CD4-positive, alpha-beta T cell treated with Interleukin-21 for 1 hour (primary cell): ENCODE data around the gene MT1M.
"Not testable (repeated sequence)": the region's sequence is repeated elsewhere in the genome, so short reads cannot be mapped to it uniquely, and the experiment has no call there.

Experiments
- DNase-seq: peaks from one replicate; pipeline ENCODE4 v3.0.0-alpha.2; 2020

Gene MT1M

DNA sequence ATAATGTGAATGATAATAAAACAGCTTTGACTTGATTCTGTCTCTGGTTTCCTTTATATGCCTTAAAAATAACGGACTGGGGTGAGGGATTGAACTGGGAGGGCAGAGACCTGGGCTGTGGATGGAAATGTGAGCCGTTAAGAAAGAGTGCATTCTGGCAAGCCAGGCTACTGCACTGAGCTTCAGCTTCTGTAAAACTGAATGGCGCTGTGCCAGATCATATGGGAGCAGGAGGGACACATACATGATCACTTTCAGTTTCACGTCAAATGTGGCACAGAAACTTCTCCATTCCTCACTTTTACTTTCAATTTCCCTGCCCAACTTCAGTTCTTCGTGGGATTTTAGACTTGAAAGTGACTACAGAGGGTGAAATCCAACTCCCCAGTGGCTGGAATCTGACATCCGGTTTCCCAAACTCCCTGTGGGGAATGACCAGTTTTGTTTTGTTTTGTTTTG, 23.0 kb upstream of the MT1M start:
- peak; percentile 81 for DNase-seq

DNA sequence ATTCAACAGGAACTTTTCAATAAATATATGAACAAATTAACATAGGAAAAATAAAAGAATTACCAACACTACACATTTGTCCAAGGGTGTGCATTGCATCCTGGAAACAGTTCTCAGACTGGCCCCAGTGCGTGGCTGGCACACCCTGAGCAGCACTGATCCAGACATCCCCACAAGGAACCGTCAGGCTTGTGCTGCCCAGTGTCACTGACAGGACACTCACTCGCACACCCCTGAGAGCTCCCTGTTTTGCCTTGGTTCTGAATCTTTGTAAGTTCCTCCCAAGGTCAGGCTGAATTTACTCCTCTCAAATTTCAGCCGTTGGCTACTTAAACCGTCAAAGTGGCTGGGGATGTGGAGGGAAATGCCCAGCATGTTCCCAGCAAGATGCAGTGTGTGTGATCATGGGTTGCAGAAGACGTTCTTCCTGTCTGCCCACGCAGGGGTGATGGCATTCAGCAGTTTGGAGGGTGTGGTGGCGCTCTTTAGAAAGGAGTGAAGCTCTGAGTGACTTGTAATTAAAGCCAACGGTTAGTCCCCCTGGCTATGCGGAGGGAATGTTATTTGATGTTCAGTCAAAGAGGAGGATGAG, 22.3 kb upstream of the MT1M start:
- DNase-seq = peak; percentile 76

DNA sequence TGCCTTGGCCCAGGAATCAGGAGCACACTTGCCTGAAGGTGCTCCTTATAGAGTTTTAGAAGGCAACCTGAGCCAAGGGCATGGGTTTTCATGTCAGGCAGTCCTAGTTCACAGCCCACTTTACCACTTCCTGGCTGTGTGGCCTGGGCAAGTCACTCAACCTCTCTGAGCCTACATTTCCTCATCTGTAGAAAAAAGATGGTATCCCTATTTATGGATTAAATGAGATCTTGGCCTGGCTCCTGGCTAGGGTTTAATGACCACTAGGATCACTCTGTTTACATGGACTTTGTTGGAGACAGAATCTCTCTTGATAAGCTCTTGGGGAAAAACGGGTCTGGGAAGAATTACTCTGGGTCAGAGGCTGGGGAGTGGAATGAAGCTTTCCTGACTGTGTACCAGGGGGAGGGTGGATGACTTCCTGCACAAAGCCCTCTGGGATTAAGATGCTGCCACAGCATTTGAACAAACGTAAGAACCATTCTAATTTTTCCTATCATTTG, 21.8 kb upstream of the MT1M start:
- no peak for DNase-seq

DNA sequence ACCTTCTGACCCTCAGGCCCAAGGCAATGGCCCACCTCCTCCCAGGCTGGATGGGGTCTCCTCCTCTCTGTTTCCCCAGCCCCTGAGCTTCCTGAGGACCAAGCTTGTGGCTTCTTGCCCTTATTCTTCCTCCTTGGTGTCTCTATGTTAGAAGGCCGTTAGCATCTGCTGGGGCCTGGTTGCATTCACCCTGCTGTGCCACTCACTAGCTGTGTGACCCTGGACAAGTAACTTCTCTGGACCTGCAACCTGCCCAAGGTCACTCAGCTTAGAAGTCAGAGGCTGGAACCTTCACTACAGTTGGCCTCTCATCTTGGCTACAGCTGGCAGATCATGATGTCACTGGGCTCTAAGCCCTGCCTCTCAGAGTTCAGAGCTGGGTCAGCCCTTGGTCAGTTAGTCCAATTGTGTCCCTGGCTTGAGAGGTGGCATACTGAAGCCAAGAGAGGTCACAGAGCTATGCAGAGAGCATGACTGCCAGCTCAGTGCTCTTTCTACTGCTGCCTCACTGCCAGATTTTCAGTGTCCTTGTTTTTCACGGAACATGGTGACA, 21.1 kb upstream of the MT1M start:
- DNase-seq = no peak

DNA sequence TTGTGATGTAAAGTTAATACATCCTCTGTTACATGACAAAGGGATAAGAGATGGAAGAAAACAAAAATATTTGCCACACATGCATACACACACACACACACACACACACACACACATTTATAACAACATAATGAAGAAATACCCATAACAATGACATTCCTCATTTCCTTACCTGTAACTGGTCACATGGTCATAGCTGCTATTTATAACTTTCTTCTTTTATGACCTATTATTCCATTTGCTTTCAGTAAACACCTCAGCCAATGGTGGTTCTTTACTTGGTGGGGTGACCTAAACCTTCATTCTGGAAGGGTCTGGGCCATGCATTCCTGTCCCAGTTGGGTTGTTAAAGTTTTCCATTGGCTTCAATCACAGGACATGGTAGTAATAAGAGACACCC, 18.8 kb upstream of the MT1M start:
- no peak for DNase-seq

DNA sequence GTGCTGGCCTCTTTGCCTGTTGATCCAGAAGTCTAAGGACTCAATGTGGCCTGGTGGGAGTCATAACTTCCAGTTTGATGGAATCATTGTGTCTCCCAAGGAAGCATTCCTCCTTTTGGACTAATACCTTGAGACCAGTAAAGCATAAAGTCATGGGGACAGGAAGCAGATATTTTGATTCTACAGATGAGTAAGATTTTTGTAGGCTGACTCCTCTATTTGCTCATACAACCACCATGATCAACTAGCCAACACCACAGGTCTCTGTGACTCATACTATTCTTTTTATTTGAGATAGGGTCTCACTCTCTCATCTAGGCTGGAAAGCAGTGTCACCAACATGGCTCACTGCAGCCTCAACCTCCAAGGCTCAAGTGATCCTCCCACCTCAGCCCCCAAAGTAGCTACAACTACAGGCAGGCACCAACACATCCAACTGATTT, 17.9 kb upstream of the MT1M start:
- DNase-seq = no peak

DNA sequence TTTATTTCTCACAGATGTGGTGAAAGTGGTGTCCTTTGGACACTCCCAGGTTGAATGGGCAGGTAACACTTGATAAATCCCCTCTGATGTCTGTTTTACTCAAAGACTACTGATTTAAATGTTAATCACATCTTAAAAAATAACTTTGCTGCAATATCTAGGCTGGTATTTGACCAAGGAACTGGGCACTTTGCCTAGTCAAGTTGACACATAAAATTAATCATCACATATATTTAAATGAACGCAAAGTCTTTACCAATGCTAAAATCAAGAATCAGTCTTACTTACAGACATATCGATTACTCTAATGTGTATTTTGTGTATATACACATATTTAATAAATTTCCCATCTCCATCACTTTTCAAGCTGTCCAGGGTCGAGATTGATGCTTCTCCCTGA, 17.1 kb upstream of the MT1M start:
- DNase-seq = no peak

DNA sequence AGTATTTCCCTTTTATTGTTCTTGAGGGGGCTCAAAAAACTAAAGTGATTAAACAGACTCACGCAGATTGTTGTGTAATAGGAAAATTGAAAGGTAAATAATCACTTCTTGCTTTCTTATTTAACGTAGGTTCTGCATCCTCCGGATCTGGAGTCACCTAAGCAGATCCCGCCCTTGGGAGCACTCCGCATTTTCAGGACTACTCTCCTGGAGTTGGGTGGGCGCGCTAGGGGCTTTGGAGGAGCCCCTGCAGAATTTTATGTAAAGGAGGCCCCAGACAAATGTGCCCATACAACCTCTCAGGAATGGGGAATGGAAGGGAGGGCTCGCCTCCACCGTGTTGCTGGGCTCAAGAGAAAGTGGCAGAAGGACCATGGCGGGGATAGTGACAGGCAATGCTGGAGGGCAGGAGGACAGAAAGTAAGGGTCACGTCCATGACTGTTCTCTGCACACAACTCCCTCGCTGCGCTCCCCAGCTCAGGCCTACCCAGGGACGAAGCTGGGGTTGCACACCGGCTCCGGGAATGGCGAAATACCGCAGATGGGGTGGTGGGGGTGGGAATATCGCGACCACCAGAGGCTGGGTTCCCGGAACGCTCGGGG, 15.7 kb upstream of the MT1M start:
- no peak for DNase-seq

DNA sequence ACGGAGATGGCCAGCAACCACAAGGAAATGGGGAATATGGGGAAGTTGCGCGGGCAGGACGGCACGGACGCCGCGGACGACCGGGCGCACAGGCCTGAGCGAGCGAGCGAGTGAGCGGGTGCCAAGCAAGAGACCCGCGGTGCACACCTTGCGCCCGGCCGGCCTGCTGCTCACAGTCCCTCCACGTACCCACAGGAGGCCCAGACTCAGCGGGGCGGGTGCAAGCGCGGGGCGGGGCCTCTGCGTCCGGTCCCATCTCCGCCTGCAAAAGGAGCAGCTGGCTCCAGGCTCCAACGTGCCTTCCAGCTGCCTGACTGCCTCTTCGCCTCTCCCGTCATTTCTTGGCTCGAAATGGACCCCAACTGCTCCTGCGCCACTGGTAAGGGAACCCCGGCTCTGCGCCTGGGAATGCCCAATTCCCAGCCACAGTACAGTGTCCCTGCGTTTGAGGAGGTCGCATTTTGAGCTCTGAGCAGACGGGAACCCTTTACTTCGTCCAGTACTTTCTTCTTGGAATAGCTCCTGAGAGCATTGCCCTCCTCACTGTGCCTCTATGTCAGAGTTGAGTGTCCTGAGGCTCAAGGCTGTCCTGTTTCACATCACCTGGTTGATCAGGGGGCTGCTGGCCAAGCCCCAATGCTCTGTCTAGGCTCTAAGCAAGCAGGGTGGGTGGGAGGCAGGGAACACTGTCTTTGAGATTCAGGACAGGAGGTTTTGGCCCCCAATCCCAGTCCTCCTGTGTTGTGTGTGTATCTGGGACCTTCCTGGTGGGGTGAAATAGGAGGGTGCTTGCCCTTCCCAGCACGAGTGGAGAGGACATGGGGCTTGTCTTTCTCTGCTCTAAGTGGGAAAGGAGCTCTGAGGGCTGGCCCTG, 15.0 kb upstream of the MT1M start:
- peak; percentile 45 for DNase-seq

DNA sequence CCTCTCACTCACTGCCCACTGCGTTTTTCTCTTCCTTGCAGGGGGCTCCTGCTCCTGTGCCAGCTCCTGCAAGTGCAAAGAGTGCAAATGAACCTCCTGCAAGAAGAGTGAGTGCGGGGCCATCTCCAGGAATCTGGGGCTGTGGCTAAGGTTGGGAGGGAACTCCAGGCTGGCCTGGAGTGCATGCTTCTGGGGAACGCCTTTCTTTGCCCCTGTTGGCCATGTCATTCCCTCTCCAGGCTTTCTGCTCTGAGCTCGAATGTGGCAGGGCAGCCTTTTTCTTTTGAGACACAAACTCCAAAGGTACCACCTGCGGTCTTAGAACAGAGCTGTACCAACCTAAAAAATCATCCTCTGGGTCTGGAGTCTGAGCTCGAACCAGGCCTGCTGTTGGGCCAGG, 14.3 kb upstream of the MT1M start:
- DNase-seq = no peak

DNA sequence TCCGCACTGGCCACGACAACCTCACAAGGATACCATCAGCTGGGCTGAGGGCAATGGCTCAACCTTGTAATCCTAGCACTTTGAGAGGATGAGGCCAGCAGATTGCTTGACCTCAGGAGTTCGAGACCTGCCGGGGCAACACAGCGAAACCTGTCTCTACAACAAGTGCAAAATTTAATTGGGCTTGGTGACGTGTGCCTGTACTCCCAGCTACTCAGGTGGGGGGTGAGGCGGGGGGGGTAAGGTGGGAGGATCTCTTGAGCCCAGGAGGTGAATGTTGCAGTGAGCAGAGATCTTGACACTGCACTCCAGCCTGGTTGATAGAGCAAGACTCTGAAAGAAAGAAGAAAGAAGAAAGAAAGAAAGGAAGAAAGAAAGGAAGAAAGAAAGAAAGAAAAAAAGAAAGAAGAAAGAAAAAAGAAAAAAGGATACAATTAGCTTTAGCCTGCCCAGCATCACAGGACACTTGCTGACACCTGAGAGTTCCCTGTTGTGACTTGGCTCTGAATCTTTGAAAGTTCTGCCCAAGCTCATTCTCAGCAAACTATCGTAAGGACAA, 12.0 kb upstream of the MT1M start:
- no peak for DNase-seq

DNA sequence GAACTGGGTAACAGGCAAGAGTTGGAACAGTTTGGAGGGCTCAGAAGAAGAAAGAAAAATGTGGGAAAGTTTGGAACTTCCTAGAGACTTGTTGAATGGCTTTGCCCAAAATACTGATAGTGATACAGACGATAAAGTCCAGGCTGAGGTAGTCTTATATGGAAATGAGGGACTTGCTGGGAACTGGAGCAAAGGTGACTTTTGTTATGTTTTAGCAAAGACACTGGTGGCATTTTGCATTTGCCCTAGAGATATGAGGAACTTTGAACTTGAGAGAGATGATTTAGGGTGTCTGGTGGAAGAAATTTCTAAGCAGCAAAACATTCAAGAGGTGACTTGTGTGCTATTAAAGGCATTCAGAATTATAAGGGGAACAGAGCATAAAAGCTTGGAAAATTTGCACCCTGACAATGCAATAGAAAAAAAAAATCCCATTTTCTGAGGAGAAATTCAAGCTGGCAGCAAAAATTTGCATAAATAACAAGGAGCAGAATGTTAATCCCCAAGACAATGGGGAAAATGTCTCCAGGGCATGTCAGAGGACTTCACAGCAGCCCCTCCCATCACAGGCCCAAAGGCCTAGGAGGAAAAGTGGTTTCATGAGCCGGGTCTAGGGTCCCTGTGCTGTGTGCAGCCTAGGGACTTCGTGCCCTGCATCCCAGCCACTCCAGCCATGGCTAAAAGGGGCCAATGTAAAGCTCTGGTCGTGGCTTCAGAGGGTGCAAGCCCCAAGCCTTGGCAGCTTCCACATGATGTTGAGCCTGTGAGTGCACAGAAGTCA, 10.6 kb upstream of the MT1M start:
- not testable (repeated sequence) for DNase-seq

DNA sequence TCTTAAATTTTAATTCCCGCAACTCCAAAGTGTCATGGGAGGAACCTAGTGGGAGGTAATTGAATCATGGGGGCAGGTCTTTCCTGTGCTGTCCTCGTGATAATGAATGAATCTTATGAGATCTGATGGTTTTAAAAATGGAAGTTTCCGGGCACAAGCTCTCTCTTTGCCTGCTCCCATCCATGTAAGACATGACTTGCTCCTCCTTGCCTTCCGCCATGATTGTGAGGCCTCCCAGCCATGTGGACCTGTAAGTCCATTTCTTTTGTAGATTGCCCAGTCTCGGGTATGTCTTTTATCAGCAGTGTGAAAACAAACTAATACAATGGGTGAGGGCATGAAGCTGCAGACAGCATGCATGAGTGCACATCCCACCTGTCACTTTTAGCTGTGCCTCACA, 9.3 kb upstream of the MT1M start:
- DNase-seq = not testable (repeated sequence)

DNA sequence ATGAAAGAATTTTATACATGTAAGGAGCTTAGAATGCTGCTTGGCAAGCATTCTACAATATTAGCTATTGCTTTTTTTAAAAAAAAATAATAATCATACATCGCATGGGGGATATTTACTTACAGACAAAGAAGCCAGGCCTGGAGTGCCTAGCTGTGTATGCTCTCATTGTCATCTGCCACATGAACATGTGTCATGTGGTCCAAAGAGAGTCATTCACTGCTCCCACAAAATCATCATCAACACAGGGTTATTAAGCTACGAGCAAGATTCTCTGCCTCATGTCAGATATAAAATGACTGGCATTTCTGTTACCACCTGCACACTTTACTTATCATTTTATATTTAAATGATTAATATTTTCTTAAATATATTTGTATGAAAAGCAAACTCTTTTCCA, 8.8 kb upstream of the MT1M start:
- no peak for DNase-seq

DNA sequence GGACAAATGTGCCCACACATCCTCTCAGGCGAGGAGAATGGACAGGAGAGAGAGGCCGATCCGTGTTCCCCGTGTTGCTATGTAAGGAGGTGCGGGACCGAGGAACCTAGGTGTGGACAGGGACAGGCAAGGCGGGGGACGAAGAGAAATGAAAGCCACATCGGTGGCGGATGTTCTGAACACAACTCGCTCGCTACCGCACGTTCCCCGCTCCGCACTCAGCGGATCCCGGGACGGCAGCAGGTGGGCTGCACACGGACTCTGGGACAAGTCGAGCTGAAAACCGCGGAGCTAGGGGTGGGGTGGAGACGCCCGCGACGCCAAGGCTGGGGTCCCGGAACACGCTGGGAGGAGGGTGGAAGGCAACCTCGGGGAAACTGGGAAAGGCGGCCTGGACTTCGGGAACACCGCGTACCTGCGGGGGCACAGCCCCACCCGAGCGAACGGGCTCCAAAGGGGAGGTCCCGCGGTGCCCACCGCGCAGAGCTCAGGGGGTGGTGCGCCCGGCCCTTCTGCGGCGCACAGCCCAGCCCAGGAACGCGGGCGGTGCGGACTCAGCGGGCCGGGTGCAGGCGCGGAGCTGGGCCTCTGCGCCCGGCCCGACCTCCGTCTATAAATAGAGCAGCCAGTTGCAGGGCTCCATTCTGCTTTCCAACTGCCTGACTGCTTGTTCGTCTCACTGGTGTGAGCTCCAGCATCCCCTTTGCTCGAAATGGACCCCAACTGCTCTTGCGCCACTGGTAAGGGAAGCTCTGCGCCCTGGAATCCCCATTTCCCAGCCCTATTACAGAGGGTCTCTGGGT, 7.1 kb upstream of the MT1M start, which contains the start of gene MT1E:
MT1E (plus strand) TSS at position 642 of the 803 bp plus-strand sequence; CDS start at position 713, 71 bp downstream.
- DNase-seq = no peak

DNA sequence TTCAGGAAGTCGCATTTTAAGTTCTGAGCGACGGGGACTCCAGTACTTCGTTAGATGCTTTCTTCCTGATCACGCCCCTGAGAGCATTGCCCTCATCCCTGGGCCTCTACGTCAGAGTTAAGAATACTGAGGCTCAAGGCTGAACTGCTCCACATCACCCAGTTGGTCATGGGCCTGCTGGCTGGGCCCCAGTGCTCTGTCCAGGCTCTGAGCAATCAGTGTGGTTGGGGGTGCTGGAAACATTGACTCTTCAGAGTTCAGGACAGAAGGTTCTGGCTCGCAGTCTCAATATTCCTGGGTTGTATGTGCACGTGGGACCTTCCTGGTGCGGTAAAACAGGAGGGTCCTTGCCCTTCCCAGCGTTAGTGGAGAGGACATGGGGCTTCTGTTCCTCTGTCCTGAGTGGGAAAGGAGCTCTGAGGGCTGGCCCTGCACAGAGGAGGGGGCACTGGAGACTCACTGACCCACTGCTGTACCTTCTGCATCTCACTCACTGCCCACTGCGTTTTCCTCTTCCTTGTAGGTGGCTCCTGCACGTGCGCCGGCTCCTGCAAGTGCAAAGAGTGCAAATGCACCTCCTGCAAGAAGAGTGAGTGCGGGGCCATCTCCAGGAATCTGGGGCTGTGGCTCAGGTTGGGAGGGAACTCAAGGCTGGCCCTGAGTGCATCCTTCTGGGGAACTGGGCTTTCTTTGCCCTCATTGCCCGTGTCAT, 6.4 kb upstream of the MT1M start:
- DNase-seq = no peak

DNA sequence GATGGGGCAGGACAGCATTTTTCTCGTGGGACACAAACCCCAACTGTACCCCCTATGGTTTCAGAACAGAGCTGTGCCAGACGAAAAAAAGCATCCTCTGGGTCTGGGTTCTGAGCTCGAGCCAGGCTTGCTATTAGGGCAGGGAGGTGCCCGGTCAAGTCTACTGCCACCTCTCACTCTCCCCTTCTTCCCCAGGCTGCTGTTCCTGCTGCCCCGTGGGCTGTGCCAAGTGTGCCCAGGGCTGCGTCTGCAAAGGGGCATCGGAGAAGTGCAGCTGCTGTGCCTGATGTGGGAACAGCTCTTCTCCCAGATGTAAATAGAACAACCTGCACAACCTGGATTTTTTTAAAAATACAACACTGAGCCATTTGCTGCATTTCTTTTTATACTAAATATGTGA, 5.8 kb upstream of the MT1M start:
- no peak for DNase-seq

DNA sequence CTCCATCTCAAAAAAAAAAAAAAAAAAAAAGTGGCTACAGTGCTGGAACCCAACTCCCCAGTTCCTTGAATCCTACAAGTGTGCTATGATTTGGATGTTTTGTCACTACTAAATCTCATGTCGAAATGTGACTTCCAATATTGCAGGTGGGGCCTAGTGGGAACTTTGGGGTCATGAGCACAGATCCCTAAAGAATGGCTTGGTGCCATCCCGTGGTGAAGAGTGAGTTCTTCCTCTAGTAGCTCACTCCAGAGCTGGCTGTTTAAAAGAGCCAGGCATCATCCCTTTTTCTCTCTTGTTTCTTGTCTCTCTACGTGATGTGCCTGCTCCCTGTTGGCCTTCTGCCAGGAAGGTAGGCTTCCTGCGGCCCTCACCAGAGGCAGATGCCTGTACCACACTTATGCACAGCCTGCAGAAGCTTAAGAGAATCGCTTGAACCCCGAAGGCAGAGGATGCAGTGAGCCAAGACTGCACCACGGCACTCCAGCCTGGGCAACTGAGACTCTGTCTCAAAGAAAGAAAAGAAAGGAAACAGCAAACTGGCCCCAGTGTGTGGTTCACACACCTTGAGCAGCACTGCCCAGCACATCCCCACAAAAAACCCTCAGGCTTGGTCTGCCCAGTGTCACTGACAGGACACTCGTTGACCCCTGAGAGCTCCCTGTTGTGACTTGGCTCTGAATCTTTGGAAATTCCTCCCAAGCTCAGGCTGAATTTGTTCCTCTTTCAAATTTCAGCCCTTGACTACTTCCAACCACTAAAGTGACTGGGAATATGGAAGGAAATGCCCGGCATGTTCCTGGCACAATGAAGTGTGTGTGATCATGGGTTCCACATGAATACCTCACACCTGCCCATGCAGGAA, 3.7 kb upstream of the MT1M start:
- DNase-seq = no peak

DNA sequence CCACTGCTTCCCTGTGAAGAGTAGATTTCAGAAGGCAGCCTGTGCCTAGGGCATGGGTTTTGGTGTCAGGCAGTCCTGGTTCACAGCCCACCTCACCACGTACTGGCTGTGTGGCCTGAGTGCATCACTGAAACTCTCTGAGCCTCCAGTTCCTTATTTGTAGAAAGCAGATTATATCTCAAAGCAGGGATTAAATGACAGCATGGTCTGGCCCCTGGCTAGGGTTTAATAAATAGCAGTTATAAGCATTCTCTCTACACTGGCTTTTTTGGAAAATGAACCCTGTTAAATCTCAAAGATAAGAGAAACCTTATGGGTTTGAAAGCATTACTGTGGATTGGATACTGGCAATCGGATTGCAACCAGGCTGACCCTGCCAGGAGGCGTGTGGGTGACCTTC, 2.9 kb upstream of the MT1M start:
- no peak for DNase-seq

DNA sequence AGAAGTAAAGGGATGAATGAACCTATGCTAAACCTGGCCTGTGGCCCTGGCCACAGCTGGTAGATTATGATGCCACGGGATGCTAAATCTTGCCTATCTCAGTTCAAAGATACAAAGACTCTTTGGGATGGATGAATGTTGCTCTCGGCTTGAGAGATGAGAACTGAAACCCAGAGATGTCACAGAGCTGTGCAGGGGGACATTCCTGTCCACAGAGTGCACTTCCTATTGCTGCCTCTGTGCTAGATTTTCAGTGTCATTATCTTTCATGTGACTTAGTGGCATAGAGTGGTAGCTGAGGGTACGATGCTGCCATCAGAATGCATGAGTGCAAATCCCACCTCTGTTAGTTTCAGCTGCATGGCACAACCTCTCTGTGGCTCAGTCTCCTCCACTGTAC, 2.3 kb upstream of the MT1M start:
- DNase-seq = no peak
